CD4-positive, alpha-beta memory T cell (primary cell): Measurements from ENCODE around the gene ASL. TPM values are rescaled to one million over a fixed set of nuclear protein-coding genes. Genes with fewer than 3 reads are reported as not detected.
"Not testable (repeated sequence)": the region's sequence is repeated elsewhere in the genome, so short reads cannot be mapped to it uniquely, and the experiment has no call there.

Experiments used
- CTCF ChIA-PET: fragments of 350-600 bp; sonication (Branson Sonifier 250); formaldehyde crosslinking; loops from one replicate; lab custom pipeline; 2021; ENCODE audit warnings: inconsistent platforms; ENCODE audit not compliant: partially characterized antibody; lab: Charles Lee
- POLR2A ChIA-PET: fragments of 350-600 bp; sonication (Branson Sonifier 250); formaldehyde crosslinking; loops from one replicate; lab custom pipeline; 2021; ENCODE audit not compliant: partially characterized antibody; lab: Charles Lee
- DNase-seq, 5 donors: peaks; one replicate each; pipeline versions ENCODE4 v3.0.0 to v3.0.0-alpha.2; 2020 to 2022; ENCODE audit warnings: mixed read lengths in 1 of 5
- H3K27ac ChIP-seq: one replicate; pipeline ENCODE4 v1.7.0; 2013; ENCODE audit warnings: low read depth, low read length
- H3K27me3 ChIP-seq: 2 replicates; pipeline ENCODE4 v1.7.0; 2013; ENCODE audit warnings: mild to moderate bottlenecking, low read length, moderate library complexity; ENCODE audit not compliant: insufficient read depth
- H3K36me3 ChIP-seq: 2 replicates; pipeline ENCODE4 v1.7.0; 2013; ENCODE audit warnings: mild to moderate bottlenecking, low read length, moderate library complexity; ENCODE audit not compliant: insufficient read depth
- H3K4me1 ChIP-seq: 2 replicates; pipeline ENCODE4 v1.7.0; 2013; ENCODE audit warnings: mild to moderate bottlenecking, low read length, moderate library complexity; ENCODE audit not compliant: insufficient read depth
- H3K4me3 ChIP-seq, 2 donors: one replicate each; pipeline ENCODE4 v1.7.0; 2013; ENCODE audit warnings: low read length in 2 of 2, mild to moderate bottlenecking in 1 of 2
- H3K9me3 ChIP-seq, 2 donors: one replicate each; pipeline ENCODE4 v1.7.0; 2013; ENCODE audit warnings: low read length in 2 of 2, control low read depth in 1 of 2; ENCODE audit not compliant: control insufficient read depth in 1 of 2
- H3K27ac Mint-ChIP-seq, 7 donors: one replicate each; pipeline ENCODE4 v1.8.0; 2020 to 2021; ENCODE audit warnings: mixed read lengths in 7 of 7, mild to moderate bottlenecking in 6 of 7, inconsistent platforms in 3 of 7, moderate library complexity in 3 of 7
- H3K27me3 Mint-ChIP-seq, 2 donors: one replicate each; pipeline ENCODE4 v1.8.0; 2020 to 2021; ENCODE audit warnings: mixed read lengths in 2 of 2
- H3K36me3 Mint-ChIP-seq, 2 donors: one replicate each; pipeline ENCODE4 v1.8.0; 2020 to 2021; ENCODE audit warnings: mixed read lengths in 2 of 2, inconsistent platforms in 1 of 2, mild to moderate bottlenecking in 1 of 2
- H3K4me1 Mint-ChIP-seq, 4 donors: one replicate each; pipeline ENCODE4 v1.8.0; 2020 to 2021; ENCODE audit warnings: mixed read lengths in 4 of 4, mild to moderate bottlenecking in 1 of 4
- H3K4me3 Mint-ChIP-seq, 8 donors: one replicate each; pipeline ENCODE4 v1.8.0; 2020 to 2021; ENCODE audit warnings: mixed read lengths in 8 of 8, mild to moderate bottlenecking in 7 of 8, moderate library complexity in 6 of 8, inconsistent platforms in 3 of 8
- H3K9me3 Mint-ChIP-seq, 8 donors: one replicate each; pipeline ENCODE4 v1.8.0; 2020 to 2021; ENCODE audit warnings: mixed read lengths in 8 of 8, mild to moderate bottlenecking in 5 of 8, inconsistent platforms in 3 of 8, moderate library complexity in 1 of 8
- intact Hi-C: fragments of 100-400 bp; cut with micrococcal nuclease; formaldehyde crosslinking; loops from one replicate; pipeline ENCODE4 v1.15.1; 2023
- polyA plus RNA-seq, 2 donors: library from polyadenylated mRNA; unstranded; fragments of 300-500 nt; fragmentation: Illumina TruSeq; gene quantifications; one replicate each; pipeline ENCODE4 v1.2.3, GENCODE V29; 2021
- total RNA-seq, 2 experiments: library from RNA; stranded (reverse); gene quantifications; one replicate each; pipeline ENCODE4 v1.2.3, GENCODE V29; 2021

ASL gene
- total and polyA plus RNA-seq, 4 experiments from 2014 or later = 10.8 to 15.2 (median 12.8) TPM

- Histone ChIP-seq H3K4me1 (no peaks in the 10 kb centered on the region), H3K4me3 (no peak overlapping the region), H3K9me3 (no peaks in the 10 kb centered on the region), H3K27ac (no peak overlapping the region), H3K27me3 (no peaks in the 10 kb centered on the region), H3K36me3 (no peaks in the 10 kb centered on the region)
- Mint-ChIP-seq H3K9me3 (no peaks in the 10 kb centered on the region), H3K4me1 (no peaks in the 10 kb centered on the region), H3K36me3 (no peaks in the 10 kb centered on the region), H3K27ac (no peak overlapping the region), H3K27me3 (no peaks in the 10 kb centered on the region), H3K4me3 (no peak overlapping the region)
- CTCF ChIA-PET = no interaction called here
- POLR2A ChIA-PET = no interaction called here
- no peak for DNase-seq
- intact Hi-C loops = no loop called here
These were observed 17.0 kb downstream of the ASL start for GRCh38 chr7:66092654-66093053.

GRCh38 chr7:66095010-66095409 lies 19.4 kb downstream of the ASL start:
- H3K4me1 Mint-ChIP-seq = peaks cover 5 to 7% (median 6%) of the 10 kb centered on the region in 4 donors

GRCh38 chr7:66099232-66099550 lies 23.6 kb downstream of the ASL start:
- Histone ChIP-seq H3K27ac (peak overlapping the region; percentile 50), H3K4me1 (peaks cover 7% of the 10 kb centered on the region), H3K4me3 (no peak overlapping the region), H3K36me3 (no peaks in the 10 kb centered on the region), H3K27me3 (no peaks in the 10 kb centered on the region), H3K9me3 (no peaks in the 10 kb centered on the region)
- Mint-ChIP-seq H3K4me3 (no peak overlapping the region), H3K27me3 (no peaks in the 10 kb centered on the region), H3K27ac (peak overlapping the region in 1 of 7 donors; percentile 96), H3K9me3 (no peaks in the 10 kb centered on the region), H3K36me3 (no peaks in the 10 kb centered on the region), H3K4me1 (peaks cover 7 to 12% (median 9%) of the 10 kb centered on the region in 4 donors)
- no peak for DNase-seq
- ChIA-PET CTCF (no interaction called here), POLR2A (no interaction called here)
- intact Hi-C loops = no loop called here

More at GRCh38 chr7:66095010-66095409, 19.4 kb downstream of the ASL start:
- Histone ChIP-seq H3K4me3 (no peak overlapping the region), H3K36me3 (no peaks in the 10 kb centered on the region), H3K4me1 (peaks cover 7% of the 10 kb centered on the region), H3K27me3 (no peaks in the 10 kb centered on the region), H3K9me3 (no peaks in the 10 kb centered on the region), H3K27ac (no peak overlapping the region)
- Mint-ChIP-seq H3K27me3 (no peaks in the 10 kb centered on the region), H3K27ac (peak overlapping the region in 4 of 7 donors; percentile 24 to 80 (median 44)), H3K4me3 (no peak overlapping the region), H3K36me3 (no peaks in the 10 kb centered on the region), H3K9me3 (no peaks in the 10 kb centered on the region)
- ChIA-PET CTCF (interaction anchor here (0.6 kb wide), 1 partner anchor 15 kb away, joined by 3 read pairs; no protein-coding TSS in a partner anchor), POLR2A (no interaction called here)
- no peak for DNase-seq
- intact Hi-C loops = no loop called here

- intact Hi-C loops = loop anchor here (1.0 kb wide), 1 partner anchor 16 kb away; no protein-coding TSS in a partner anchor
- peak overlapping the region; percentile 18 to 78 for H3K4me3 ChIP-seq
- H3K27me3 Mint-ChIP-seq = no peaks in the 10 kb centered on the region
- H3K4me3 Mint-ChIP-seq = peak overlapping the region; percentile 85 to 95 (median 90)
- no peaks in the 10 kb centered on the region for H3K9me3 ChIP-seq
- peak overlapping the region; percentile 78 to 96 (median 92) for H3K27ac Mint-ChIP-seq
- peaks cover 7% of the 10 kb centered on the region for H3K4me1 ChIP-seq
- peaks cover 7 to 12% (median 9%) of the 10 kb centered on the region in 4 donors for H3K4me1 Mint-ChIP-seq
- POLR2A ChIA-PET = interaction anchor here (0.8 to 1.2 kb wide), 2 partner anchors 15 to 348 kb away, joined by 3 to 7 read pairs; partner anchors contain the start of gene CRCP
- no peaks in the 10 kb centered on the region for H3K36me3 Mint-ChIP-seq
- no peaks in the 10 kb centered on the region for H3K36me3 ChIP-seq
- peak overlapping the region; percentile 50 for H3K27ac ChIP-seq
- no peaks in the 10 kb centered on the region for H3K9me3 Mint-ChIP-seq
- DNase-seq = peak in 4 of 5 donors; percentile 19 to 31 (median 28)
- CTCF ChIA-PET = no interaction called here
- H3K27me3 ChIP-seq = no peaks in the 10 kb centered on the region
These were observed 24.2 kb downstream of the ASL start for GRCh38 chr7:66099551-66100407.

GRCh38 chr7:66100408-66101050 lies 24.9 kb downstream of the ASL start:
- peak overlapping the region; percentile 50 for H3K27ac ChIP-seq
- H3K4me1 ChIP-seq = peaks cover 7% of the 10 kb centered on the region
- H3K36me3 ChIP-seq = no peaks in the 10 kb centered on the region
- no peaks in the 10 kb centered on the region for H3K9me3 Mint-ChIP-seq
- ChIA-PET POLR2A (interaction anchor here (0.8 to 1.2 kb wide), 2 partner anchors 14 to 349 kb away, joined by 3 to 7 read pairs; partner anchors contain the start of gene CRCP), CTCF (no interaction called here)
- no peaks in the 10 kb centered on the region for H3K27me3 Mint-ChIP-seq
- no peak for DNase-seq
- H3K27me3 ChIP-seq = no peaks in the 10 kb centered on the region
- peak overlapping the region; percentile 85 to 95 (median 90) for H3K4me3 Mint-ChIP-seq
- H3K27ac Mint-ChIP-seq = peak overlapping the region; percentile 78 to 96 (median 92)
- H3K4me3 ChIP-seq = peak overlapping the region; percentile 18 to 78
- H3K4me1 Mint-ChIP-seq = peaks cover 7 to 12% (median 11%) of the 10 kb centered on the region in 4 donors
- no peaks in the 10 kb centered on the region for H3K9me3 ChIP-seq
- intact Hi-C loops = loop anchor here (1.0 kb wide), 1 partner anchor 15 kb away; no protein-coding TSS in a partner anchor
- no peaks in the 10 kb centered on the region for H3K36me3 Mint-ChIP-seq

- H3K27ac ChIP-seq, H3K27me3 Mint-ChIP-seq, POLR2A ChIA-PET, H3K36me3 ChIP-seq, H3K4me3 Mint-ChIP-seq, H3K27me3 ChIP-seq, H3K9me3 Mint-ChIP-seq, CTCF ChIA-PET, H3K4me1 ChIP-seq, H3K27ac Mint-ChIP-seq, H3K9me3 ChIP-seq, intact Hi-C loops, H3K4me3 ChIP-seq, DNase-seq, H3K36me3 Mint-ChIP-seq: not testable (repeated sequence)
- H3K4me1 Mint-ChIP-seq = peaks cover 7 to 13% (median 11%) of the 10 kb centered on the region in 4 donors
These were observed 26.5 kb downstream of the ASL start for GRCh38 chr7:66102168-66102567.

GRCh38 chr7:66103994-66104393 lies 28.4 kb downstream of the ASL start:
- H3K27ac ChIP-seq, H3K4me1 ChIP-seq, H3K4me3 Mint-ChIP-seq, intact Hi-C loops, H3K9me3 Mint-ChIP-seq, H3K27me3 Mint-ChIP-seq, DNase-seq, H3K36me3 Mint-ChIP-seq, CTCF ChIA-PET, H3K27me3 ChIP-seq, H3K36me3 ChIP-seq, POLR2A ChIA-PET, H3K9me3 ChIP-seq, H3K27ac Mint-ChIP-seq, H3K4me3 ChIP-seq: not testable (repeated sequence)
- H3K4me1 Mint-ChIP-seq = peaks cover 7 to 13% (median 11%) of the 10 kb centered on the region in 4 donors
